Lower leg skin (tissue), 4 donors: ENCODE results near the gene BAG3. TPM values are rescaled to one million over a fixed set of nuclear protein-coding genes. Genes with fewer than 3 reads are reported as not detected.

ENCODE experiments used
- DNase-seq, 2 donors: peaks; one replicate each; pipeline ENCODE4 v3.0.0-alpha.2; 2019; ENCODE audit warnings: low spot score in 2 of 2
- H3K4me3 ChIP-seq: fragments of 200-600 bp; sonication (generic); 2 replicates; pipeline ENCODE4 v1.5.1; 2017; ENCODE audit warnings: mild to moderate bottlenecking, low read depth; ENCODE audit not compliant: poor library complexity, severe bottlenecking
- CTCF ChIP-seq, 3 donors: fragments of 450-650 bp; IDR thresholded peaks; one replicate each; pipeline ENCODE4 v1.5.1; 2016; ENCODE audit warnings: antibody characterized with exemption in 3 of 3, mild to moderate bottlenecking in 3 of 3, moderate library complexity in 2 of 3
- POLR2A ChIP-seq, 2 donors: fragments of 450-650 bp; IDR thresholded peaks; one replicate each; pipeline ENCODE4 v1.6.1; 2016 to 2017; ENCODE audit warnings: antibody characterized with exemption in 2 of 2, mild to moderate bottlenecking in 1 of 2, moderate library complexity in 1 of 2
- WGBS, 2 donors: methylation state at CpG; one replicate each; pipeline ENCODE4 v1.1.5; 2018; 5-methylcytosine and 5-hydroxymethylcytosine counted together
- intact Hi-C: fragments of 100-400 bp; cut with DNase I; formaldehyde crosslinking; loops from one replicate; pipeline ENCODE4 v1.15.0; 2023; ENCODE audit warnings: low total_unique reads
- total RNA-seq, 4 donors: library from RNA; depleted of rRNA; stranded (reverse); fragments of >200 nt; gene quantifications; one replicate each; pipeline ENCODE4 v1.1.0, GENCODE V29; 2016

The BAG3 gene
- total RNA-seq, 4 donors from 2014 or later: 55.5 to 87.8 (median 77.9) TPM

GRCh38 chr10:119715628-119716505 is 64.7 kb downstream of the BAG3 start:
- 66 to 71% methylated on average over 8 of the region's 8 CpGs for WGBS, 2 donors
- no peak overlapping the region for H3K4me3 ChIP-seq
- no peak for DNase-seq
- TF ChIP-seq CTCF (IDR thresholded peaks at IDR 0.05): no peak
- TF ChIP-seq POLR2A (IDR thresholded peaks at IDR 0.05): no peak
- intact Hi-C loops: no loop called here

GRCh38 chr10:119723161-119723560 is 72.0 kb downstream of the BAG3 start:
- intact Hi-C loops: no loop called here
- no peak for DNase-seq
- TF ChIP-seq CTCF (IDR thresholded peaks at IDR 0.05) (no peak), POLR2A (IDR thresholded peaks at IDR 0.05) (no peak)
- 88 to 97% methylated on average over 2 of the region's 2 CpGs for WGBS, 2 donors
- no peak overlapping the region for H3K4me3 ChIP-seq

GRCh38 chr10:119723624-119724023 is 72.4 kb downstream of the BAG3 start:
- no peak overlapping the region for H3K4me3 ChIP-seq
- TF ChIP-seq POLR2A (IDR thresholded peaks at IDR 0.05): no peak
- no peak for TF ChIP-seq CTCF (IDR thresholded peaks at IDR 0.05)
- DNase-seq: no peak
- intact Hi-C loops: no loop called here
- WGBS, 2 donors: 86 to 91% methylated on average over 3 of the region's 3 CpGs

- intact Hi-C loops: no loop called here
- no peak for TF ChIP-seq CTCF (IDR thresholded peaks at IDR 0.05)
- TF ChIP-seq POLR2A (IDR thresholded peaks at IDR 0.05): no peak
- no peak for DNase-seq
- WGBS, 2 donors: 24 to 27% methylated on average over 21 of the region's 21 CpGs
- peak overlapping the region; percentile 38 for H3K4me3 ChIP-seq
Observed at GRCh38 chr10:119724593-119725516, 73.7 kb downstream of the BAG3 start.

- intact Hi-C loops: no loop called here
- no peak for TF ChIP-seq CTCF (IDR thresholded peaks at IDR 0.05)
- no peak for TF ChIP-seq POLR2A (IDR thresholded peaks at IDR 0.05)
- peak overlapping the region; percentile 38 for H3K4me3 ChIP-seq
- 0% methylated on average over 29 to 32 of the region's 32 CpGs for WGBS, 2 donors
- no peak for DNase-seq
Observed at GRCh38 chr10:119725517-119725827, 74.3 kb downstream of the BAG3 start.
